HCEC 1CT (cell line): ENCODE data around the gene CTTN.

ENCODE experiments used
- DNase-seq: peaks from one replicate; pipeline ENCODE4 v3.0.0-alpha.2; 2017

CTTN gene

GRCh38 chr11:70410276-70411205 lies 12.2 kb downstream of the CTTN start:
- no peak for DNase-seq

GRCh38 chr11:70411713-70412452 lies 13.6 kb downstream of the CTTN start:
- no peak for DNase-seq

DNA sequence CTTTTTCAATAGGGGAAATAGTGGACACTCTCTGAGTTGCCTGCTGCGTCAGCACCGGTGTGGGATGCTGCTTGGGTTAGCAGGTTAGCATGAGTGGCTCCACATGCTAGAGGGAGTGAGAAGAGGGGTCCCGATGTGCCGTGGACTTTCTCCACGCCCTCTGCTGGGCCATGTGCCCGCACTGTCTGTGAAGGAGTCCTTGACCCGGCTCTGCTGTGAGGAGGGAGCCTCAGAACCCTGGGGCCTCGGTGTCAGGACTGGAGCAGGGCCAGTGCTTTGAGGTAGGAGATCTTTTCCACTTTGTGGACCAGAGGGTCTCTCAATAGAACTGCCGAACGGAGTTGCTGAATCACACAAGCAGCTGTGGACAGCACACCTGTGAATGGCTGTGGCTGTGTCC lies 14.8 kb downstream of the CTTN start:
- no peak for DNase-seq

GRCh38 chr11:70414341-70415100 lies 16.2 kb downstream of the CTTN start:
- DNase-seq = no peak

- DNase-seq = peak; percentile 71
Observed at GRCh38 chr11:70415191-70415590, 16.9 kb downstream of the CTTN start.

- peak; percentile 13 for DNase-seq
Observed at GRCh38 chr11:70415642-70416395, 17.5 kb downstream of the CTTN start.

DNA sequence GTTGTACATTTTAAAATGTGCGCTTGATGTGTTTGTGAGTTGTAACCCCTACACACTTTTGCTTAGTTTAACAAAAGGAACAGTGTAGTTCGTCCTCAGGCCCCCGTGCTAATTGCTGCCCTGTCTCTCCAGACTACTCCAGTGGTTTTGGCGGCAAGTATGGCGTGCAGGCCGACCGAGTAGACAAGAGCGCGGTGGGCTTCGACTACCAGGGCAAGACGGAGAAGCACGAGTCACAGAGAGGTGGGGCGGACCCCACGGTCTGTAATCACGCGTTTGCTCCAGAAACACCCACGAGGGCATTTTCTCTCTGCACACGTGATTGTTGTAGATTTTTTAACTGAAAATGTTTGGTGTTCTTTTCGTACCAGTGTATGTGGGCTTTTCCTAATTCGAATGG lies 18.6 kb downstream of the CTTN start:
- no peak for DNase-seq

DNA sequence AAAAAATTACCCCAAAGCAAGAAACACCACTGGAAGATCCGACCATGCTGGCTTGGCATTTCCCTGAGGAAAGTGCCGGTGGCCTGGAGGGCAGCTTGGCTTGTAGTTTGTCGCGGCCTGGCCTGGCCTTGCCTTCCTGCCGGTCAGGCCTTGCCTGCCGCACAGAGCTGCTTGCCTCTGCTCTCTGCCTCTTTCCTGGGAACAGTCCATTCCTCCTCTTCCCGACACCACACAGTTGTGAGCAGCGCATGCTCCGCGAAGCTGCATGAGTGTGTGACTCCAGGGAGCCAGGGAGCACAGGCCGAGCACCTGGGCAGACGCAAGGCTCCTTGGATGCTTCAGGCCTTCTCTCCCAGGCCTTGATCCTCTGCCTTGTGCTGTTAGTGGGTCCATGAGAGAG lies 19.8 kb downstream of the CTTN start:
- no peak for DNase-seq

GRCh38 chr11:70419307-70420007 lies 21.1 kb downstream of the CTTN start:
- DNase-seq = no peak

DNA sequence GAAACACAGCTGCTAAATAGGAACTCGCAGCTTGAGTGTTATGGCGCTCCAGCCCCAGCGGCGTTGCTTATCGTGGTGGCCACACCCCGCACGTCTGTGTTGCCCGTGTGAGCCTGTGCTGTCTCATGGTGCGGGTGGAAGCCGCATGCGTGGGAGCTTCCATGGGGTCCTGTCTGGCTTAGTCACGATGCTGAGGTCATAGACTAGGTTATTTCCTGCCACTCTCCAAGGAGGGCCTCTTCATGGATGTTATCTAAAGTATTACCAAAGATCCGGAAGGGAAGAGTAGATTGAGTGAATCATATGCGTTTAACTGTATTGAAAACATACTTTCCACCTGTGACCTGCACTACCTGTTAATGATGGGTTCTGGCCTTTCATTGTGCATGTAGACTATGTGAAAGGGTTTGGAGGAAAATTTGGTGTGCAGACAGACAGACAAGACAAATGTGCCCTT lies 21.7 kb downstream of the CTTN start:
- no peak for DNase-seq

DNA sequence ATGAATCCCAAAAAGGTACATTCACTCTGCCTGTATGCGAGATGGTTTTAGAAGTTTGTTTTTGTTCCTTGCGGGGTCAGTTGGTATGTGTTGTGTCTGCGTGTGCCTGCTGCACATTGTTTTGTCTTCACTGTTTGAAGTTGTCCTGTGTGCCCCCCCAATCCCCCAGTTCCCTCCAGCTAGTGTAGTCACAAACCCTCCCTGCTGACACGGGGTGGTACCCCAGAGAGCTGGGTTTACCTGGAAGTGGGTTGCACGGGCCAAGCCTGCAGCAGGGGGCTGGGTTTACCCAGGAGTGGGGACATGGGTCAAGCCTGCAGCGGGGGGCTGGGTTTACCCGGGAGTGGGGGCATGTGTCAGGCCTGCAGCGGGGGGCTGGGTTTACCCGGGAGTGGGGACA lies 22.2 kb downstream of the CTTN start:
- no peak for DNase-seq

GRCh38 chr11:70421123-70421522 lies 22.8 kb downstream of the CTTN start:
- no peak for DNase-seq

DNA sequence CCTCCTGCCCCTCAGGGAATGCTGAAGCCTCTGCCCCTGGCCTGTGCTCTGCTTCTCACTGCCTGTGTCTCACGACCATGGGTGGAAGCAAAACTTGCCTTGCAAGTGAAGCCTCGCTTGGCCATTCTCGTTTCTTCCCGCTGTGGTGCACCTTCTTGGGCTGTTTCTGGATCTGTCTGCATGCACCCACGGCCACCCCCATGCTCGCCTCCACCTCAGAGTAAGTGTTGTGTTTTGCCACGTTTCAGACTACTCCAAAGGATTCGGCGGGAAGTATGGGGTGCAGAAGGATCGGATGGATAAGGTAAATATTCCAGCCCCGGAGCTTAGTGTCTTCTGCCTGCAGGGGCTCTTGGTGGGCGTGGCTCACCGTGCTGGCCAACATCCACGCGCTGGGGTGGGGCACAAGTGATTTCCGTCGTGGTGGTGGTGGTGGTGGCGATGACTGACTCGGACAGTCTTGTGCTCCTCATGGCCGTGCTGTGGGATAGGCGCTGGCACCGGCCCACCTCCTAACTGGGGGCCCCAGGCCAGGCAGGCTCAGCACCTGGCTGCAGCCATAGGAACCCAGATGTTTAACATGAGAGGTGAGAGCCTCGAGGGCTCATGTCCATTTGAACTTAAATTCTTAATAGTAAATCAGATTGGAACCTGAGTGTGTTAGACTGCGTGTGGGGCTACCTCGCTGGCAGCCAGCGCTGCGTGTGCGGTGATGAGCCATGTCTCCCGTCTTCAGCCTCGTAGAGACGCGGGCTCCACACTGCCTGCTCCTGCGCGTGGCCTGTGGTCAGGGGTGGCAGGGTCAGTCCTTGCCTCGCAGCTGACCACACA lies 24.6 kb downstream of the CTTN start:
- DNase-seq = no peak

DNA sequence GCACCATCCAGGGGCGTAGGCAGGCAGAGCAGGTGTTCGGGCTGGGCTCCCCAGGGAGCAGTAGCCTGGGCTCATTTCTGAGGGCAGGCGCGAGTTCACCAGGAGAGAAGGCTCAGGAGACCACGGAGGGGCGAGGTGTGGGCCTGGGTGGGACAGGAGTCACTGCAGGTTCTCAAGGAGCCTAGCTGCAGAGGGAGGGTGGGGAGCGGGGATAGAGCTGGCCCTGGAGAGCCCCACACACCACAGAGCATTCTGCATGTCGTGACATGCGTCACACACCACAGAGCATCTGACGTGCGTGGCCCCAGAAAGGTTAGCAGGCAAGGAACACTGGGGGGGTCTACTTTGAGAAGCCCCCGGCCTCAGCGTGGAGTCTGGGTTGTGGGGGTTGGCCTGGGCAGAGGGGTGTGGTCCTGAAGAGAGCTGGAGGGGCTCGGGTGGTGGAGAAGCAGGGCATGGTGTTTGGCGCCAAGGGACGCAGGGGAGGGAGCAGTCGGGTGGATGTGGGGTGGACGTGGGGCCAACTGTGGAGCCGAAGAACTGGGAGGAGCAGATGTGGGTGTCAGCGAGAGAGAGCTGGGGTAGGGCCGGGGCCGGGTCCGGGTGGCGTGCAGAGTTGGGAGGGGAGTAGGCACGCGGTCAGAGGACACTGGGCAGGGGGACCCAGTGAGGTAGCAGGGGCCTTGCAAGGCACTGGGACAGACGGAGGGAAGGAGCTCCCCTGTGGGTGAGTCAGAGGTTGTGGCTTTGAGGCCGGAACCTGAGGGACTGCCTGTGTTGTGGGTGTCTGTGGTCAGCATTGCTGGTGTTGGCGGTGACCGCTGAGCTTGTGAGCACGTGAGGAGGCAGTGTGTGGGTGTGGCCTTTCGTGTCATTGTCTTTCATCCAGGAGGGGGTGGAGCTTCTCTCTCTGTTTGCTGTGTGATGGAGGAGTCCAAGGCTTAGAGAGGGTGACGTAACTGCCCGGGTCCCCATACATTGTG lies 25.5 kb downstream of the CTTN start:
- peak; percentile 79 for DNase-seq

DNA sequence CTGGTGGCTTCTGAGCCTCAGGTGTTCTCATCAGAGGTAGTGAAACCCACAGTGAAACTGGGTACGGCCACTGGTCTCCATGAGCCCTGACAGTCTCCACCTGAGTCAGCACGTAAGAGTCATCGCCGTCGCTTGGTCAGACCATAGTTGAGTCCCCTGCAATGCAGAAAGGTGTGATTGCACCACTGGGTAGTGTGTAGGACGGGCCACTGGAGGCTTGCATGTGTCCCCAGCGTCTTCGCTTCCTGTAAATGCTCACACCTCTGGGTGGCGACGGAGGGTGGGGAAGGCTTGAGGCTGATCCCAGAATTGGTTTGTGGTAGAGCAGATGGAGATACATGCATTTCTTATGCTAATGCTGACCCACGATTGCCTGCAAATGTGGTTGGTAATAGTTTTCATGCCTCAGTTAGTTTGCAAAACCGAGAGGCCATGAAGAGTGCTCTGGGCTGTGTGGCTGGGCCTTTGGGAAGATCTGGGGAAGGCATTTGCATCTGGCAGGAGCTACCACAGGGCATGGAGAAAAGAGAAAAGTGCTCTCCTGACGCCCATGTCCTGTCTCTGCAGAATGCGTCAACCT lies 26.5 kb downstream of the CTTN start:
- DNase-seq = no peak

DNA sequence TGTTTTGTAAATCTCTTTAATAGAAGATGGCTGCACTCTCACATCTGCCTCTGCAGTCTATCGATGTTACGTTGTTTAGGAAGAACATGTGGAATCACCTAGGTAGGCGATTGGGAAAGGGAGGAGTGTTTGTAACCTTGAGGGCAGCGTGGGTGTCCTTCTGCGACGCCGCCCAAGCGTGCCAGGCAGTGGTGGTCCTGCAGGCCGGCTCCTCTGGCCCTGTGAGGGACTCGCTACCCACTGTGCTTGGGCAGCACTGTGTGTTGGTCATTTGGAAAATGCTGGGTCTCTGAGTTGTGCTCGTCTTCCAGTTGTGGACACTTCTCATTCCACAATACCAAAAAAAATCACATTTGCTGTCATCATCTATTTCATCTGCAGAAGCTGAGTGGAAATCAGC lies 29.1 kb downstream of the CTTN start:
- DNase-seq = no peak

DNA sequence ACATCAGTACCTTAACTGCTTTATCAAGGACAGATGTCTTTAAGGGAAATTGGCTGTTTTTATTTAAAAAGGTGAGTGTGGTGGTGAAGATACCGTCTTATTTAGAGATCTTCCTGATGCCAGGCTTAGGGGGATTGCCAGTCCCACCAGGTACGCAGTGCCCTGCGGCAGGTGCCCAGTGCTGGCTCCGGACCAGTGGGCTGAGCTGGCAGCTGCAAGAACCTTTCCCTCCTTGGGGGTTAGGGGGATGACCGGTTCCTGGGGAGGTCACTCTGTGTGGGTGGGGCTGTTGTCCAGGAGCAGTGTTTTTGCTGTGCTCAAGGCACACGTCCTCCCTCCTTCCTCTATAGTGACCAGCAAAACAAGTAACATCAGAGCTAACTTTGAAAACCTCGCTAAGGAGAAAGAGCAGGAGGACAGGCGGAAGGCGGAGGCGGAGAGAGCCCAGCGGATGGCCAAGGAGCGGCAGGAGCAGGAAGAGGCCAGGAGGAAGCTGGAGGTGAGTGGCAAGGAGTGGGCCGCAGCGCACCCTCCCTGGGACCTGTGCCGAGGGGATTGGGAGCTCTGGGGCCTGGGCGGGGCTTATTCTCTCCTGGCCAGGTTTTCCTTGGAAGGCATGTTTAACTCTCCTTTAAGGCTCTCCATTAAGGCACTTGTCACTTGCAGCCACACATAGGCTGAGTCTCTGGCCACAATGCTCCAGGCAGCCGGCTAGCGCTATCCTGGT lies 30.5 kb downstream of the CTTN start:
- no peak for DNase-seq

DNA sequence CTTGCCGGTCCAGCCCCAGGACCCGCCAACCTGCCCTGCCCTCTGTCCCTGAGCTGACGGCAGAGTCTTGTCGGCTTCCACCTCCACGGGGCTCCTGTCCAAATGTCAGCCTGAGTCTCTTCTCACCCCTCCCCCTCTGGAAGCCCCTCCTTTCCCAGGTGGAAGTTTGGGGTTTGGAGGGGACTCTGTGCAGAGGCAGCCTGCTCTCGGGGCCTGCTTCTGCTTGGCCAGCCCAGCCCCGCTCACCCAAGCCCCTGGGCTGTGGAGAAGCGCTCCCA lies 31.0 kb downstream of the CTTN start:
- DNase-seq = no peak
